ENCODE measurements around the gene TTC28.

The TTC28 gene

GRCh38 chr22:27961182-27961581 lies 718.5 kb downstream of the TTC28 start:
- H3K9ac ChIP-seq (ENCODE audit: low read length) = no peak overlapping the region
- H3K27me3 ChIP-seq (ENCODE audit: control insufficient read depth in 1 of 2, insufficient read depth in 2 of 2, low read length in 2 of 2) = no peaks in the 10 kb centered on the region
- no peak overlapping the region for H3K4me3 ChIP-seq (ENCODE audit: low read depth in 1 of 2, low read length in 2 of 2)
- no peaks in the 10 kb centered on the region for H3K4me1 ChIP-seq (ENCODE audit: insufficient read depth, low read length)
- no peaks in the 10 kb centered on the region for H3K9me3 ChIP-seq (ENCODE audit: low read length)
- H3K27ac ChIP-seq (ENCODE audit: low read depth, low read length) = no peak overlapping the region
- H3K36me3 ChIP-seq (ENCODE audit: insufficient read depth, low read length) = no peaks in the 10 kb centered on the region

GRCh38 chr22:27959335-27960090 lies 720.1 kb downstream of the TTC28 start:
- Histone ChIP-seq H3K27ac (ENCODE audit: low read depth, low read length) (no peak overlapping the region), H3K4me3 (ENCODE audit: low read depth in 1 of 2, low read length in 2 of 2) (no peak overlapping the region), H3K9ac (ENCODE audit: low read length) (no peak overlapping the region), H3K4me1 (ENCODE audit: insufficient read depth, low read length) (no peaks in the 10 kb centered on the region), H3K36me3 (ENCODE audit: insufficient read depth, low read length) (no peaks in the 10 kb centered on the region), H3K27me3 (ENCODE audit: control insufficient read depth in 1 of 2, insufficient read depth in 2 of 2, low read length in 2 of 2) (no peaks in the 10 kb centered on the region), H3K9me3 (ENCODE audit: low read length) (no peaks in the 10 kb centered on the region)

GRCh38 chr22:27952779-27953178 lies 726.9 kb downstream of the TTC28 start:
- H3K27ac ChIP-seq (ENCODE audit: low read depth, low read length) = no peak overlapping the region
- no peak overlapping the region for H3K4me3 ChIP-seq (ENCODE audit: low read depth in 1 of 2, low read length in 2 of 2)
- H3K36me3 ChIP-seq (ENCODE audit: insufficient read depth, low read length) = no peaks in the 10 kb centered on the region
- no peaks in the 10 kb centered on the region for H3K9me3 ChIP-seq (ENCODE audit: low read length)
- no peaks in the 10 kb centered on the region for H3K27me3 ChIP-seq (ENCODE audit: control insufficient read depth in 1 of 2, insufficient read depth in 2 of 2, low read length in 2 of 2)
- H3K9ac ChIP-seq (ENCODE audit: low read length) = no peak overlapping the region
- no peaks in the 10 kb centered on the region for H3K4me1 ChIP-seq (ENCODE audit: insufficient read depth, low read length)

- Histone ChIP-seq H3K36me3 (ENCODE audit: insufficient read depth, low read length) (no peaks in the 10 kb centered on the region), H3K27me3 (ENCODE audit: control insufficient read depth in 1 of 2, insufficient read depth in 2 of 2, low read length in 2 of 2) (no peaks in the 10 kb centered on the region), H3K9ac (ENCODE audit: low read length) (no peak overlapping the region), H3K9me3 (ENCODE audit: low read length) (no peaks in the 10 kb centered on the region), H3K4me3 (ENCODE audit: low read depth in 1 of 2, low read length in 2 of 2) (no peak overlapping the region), H3K27ac (ENCODE audit: low read depth, low read length) (no peak overlapping the region), H3K4me1 (ENCODE audit: insufficient read depth, low read length) (no peaks in the 10 kb centered on the region)
Measured at GRCh38 chr22:27952091-27952490, 727.5 kb downstream of the TTC28 start.

- Histone ChIP-seq H3K9ac (ENCODE audit: low read length) (no peak overlapping the region), H3K4me1 (ENCODE audit: insufficient read depth, low read length) (no peaks in the 10 kb centered on the region), H3K27ac (ENCODE audit: low read depth, low read length) (no peak overlapping the region), H3K4me3 (ENCODE audit: low read depth in 1 of 2, low read length in 2 of 2) (no peak overlapping the region), H3K9me3 (ENCODE audit: low read length) (no peaks in the 10 kb centered on the region), H3K27me3 (ENCODE audit: control insufficient read depth in 1 of 2, insufficient read depth in 2 of 2, low read length in 2 of 2) (no peaks in the 10 kb centered on the region), H3K36me3 (ENCODE audit: insufficient read depth, low read length) (no peaks in the 10 kb centered on the region)
Measured at GRCh38 chr22:27949421-27949820, 730.2 kb downstream of the TTC28 start.

GRCh38 chr22:27948569-27948968 lies 731.1 kb downstream of the TTC28 start:
- Histone ChIP-seq H3K4me3 (ENCODE audit: low read depth in 1 of 2, low read length in 2 of 2) (no peak overlapping the region), H3K9ac (ENCODE audit: low read length) (no peak overlapping the region), H3K27ac (ENCODE audit: low read depth, low read length) (no peak overlapping the region), H3K27me3 (ENCODE audit: control insufficient read depth in 1 of 2, insufficient read depth in 2 of 2, low read length in 2 of 2) (no peaks in the 10 kb centered on the region), H3K9me3 (ENCODE audit: low read length) (no peaks in the 10 kb centered on the region), H3K36me3 (ENCODE audit: insufficient read depth, low read length) (no peaks in the 10 kb centered on the region), H3K4me1 (ENCODE audit: insufficient read depth, low read length) (no peaks in the 10 kb centered on the region)

GRCh38 chr22:27947448-27947847 lies 732.2 kb downstream of the TTC28 start:
- Histone ChIP-seq H3K4me1 (ENCODE audit: insufficient read depth, low read length) (no peaks in the 10 kb centered on the region), H3K9me3 (ENCODE audit: low read length) (no peaks in the 10 kb centered on the region), H3K9ac (ENCODE audit: low read length) (no peak overlapping the region), H3K36me3 (ENCODE audit: insufficient read depth, low read length) (no peaks in the 10 kb centered on the region), H3K27me3 (ENCODE audit: control insufficient read depth in 1 of 2, insufficient read depth in 2 of 2, low read length in 2 of 2) (no peaks in the 10 kb centered on the region), H3K27ac (ENCODE audit: low read depth, low read length) (no peak overlapping the region), H3K4me3 (ENCODE audit: low read depth in 1 of 2, low read length in 2 of 2) (no peak overlapping the region)

- Histone ChIP-seq H3K27me3 (ENCODE audit: control insufficient read depth in 1 of 2, insufficient read depth in 2 of 2, low read length in 2 of 2) (no peaks in the 10 kb centered on the region), H3K9me3 (ENCODE audit: low read length) (no peaks in the 10 kb centered on the region), H3K27ac (ENCODE audit: low read depth, low read length) (no peak overlapping the region), H3K9ac (ENCODE audit: low read length) (no peak overlapping the region), H3K4me1 (ENCODE audit: insufficient read depth, low read length) (no peaks in the 10 kb centered on the region), H3K4me3 (ENCODE audit: low read depth in 1 of 2, low read length in 2 of 2) (no peak overlapping the region), H3K36me3 (ENCODE audit: insufficient read depth, low read length) (no peaks in the 10 kb centered on the region)
Measured at GRCh38 chr22:27941143-27941542, 738.5 kb downstream of the TTC28 start.

GRCh38 chr22:27937453-27937852 lies 742.2 kb downstream of the TTC28 start:
- H3K27ac ChIP-seq (ENCODE audit: low read depth, low read length) = no peak overlapping the region
- H3K9me3 ChIP-seq (ENCODE audit: low read length) = no peaks in the 10 kb centered on the region
- no peak overlapping the region for H3K4me3 ChIP-seq (ENCODE audit: low read depth in 1 of 2, low read length in 2 of 2)
- no peaks in the 10 kb centered on the region for H3K36me3 ChIP-seq (ENCODE audit: insufficient read depth, low read length)
- no peaks in the 10 kb centered on the region for H3K27me3 ChIP-seq (ENCODE audit: control insufficient read depth in 1 of 2, insufficient read depth in 2 of 2, low read length in 2 of 2)
- no peaks in the 10 kb centered on the region for H3K4me1 ChIP-seq (ENCODE audit: insufficient read depth, low read length)
- no peak overlapping the region for H3K9ac ChIP-seq (ENCODE audit: low read length)

GRCh38 chr22:27935897-27936296 lies 743.7 kb downstream of the TTC28 start:
- Histone ChIP-seq H3K4me1 (ENCODE audit: insufficient read depth, low read length) (no peaks in the 10 kb centered on the region), H3K36me3 (ENCODE audit: insufficient read depth, low read length) (no peaks in the 10 kb centered on the region), H3K9ac (ENCODE audit: low read length) (no peak overlapping the region), H3K4me3 (ENCODE audit: low read depth in 1 of 2, low read length in 2 of 2) (no peak overlapping the region), H3K9me3 (ENCODE audit: low read length) (no peaks in the 10 kb centered on the region), H3K27ac (ENCODE audit: low read depth, low read length) (no peak overlapping the region), H3K27me3 (ENCODE audit: control insufficient read depth in 1 of 2, insufficient read depth in 2 of 2, low read length in 2 of 2) (no peaks in the 10 kb centered on the region)

GRCh38 chr22:27934069-27934468 lies 745.6 kb downstream of the TTC28 start:
- H3K36me3 ChIP-seq (ENCODE audit: insufficient read depth, low read length) = no peaks in the 10 kb centered on the region
- H3K4me1 ChIP-seq (ENCODE audit: insufficient read depth, low read length) = no peaks in the 10 kb centered on the region

More at GRCh38 chr22:27934069-27934468, 745.6 kb downstream of the TTC28 start:
- Histone ChIP-seq H3K27ac (ENCODE audit: low read depth, low read length) (no peak overlapping the region), H3K9me3 (ENCODE audit: low read length) (no peaks in the 10 kb centered on the region), H3K9ac (ENCODE audit: low read length) (no peak overlapping the region), H3K27me3 (ENCODE audit: control insufficient read depth in 1 of 2, insufficient read depth in 2 of 2, low read length in 2 of 2) (no peaks in the 10 kb centered on the region), H3K4me3 (ENCODE audit: low read depth in 1 of 2, low read length in 2 of 2) (no peak overlapping the region)

Data from muscle layer of colon (tissue), 2 donors.